NB4 (cell line): ENCODE measurements around the gene SRD5A2.

Experiments
- MYC ChIP-seq: IDR thresholded peaks from 2 replicates; pipeline ENCODE4 v1.6.1; 2011; ENCODE audit warnings: low read depth, low read length
- TF ChIP-seq, protein P1 (sequence below): IDR thresholded peaks from one replicate; pipeline ENCODE4 v1.5.1; 2012; ENCODE audit warnings: low read depth, low read length

DNA sequence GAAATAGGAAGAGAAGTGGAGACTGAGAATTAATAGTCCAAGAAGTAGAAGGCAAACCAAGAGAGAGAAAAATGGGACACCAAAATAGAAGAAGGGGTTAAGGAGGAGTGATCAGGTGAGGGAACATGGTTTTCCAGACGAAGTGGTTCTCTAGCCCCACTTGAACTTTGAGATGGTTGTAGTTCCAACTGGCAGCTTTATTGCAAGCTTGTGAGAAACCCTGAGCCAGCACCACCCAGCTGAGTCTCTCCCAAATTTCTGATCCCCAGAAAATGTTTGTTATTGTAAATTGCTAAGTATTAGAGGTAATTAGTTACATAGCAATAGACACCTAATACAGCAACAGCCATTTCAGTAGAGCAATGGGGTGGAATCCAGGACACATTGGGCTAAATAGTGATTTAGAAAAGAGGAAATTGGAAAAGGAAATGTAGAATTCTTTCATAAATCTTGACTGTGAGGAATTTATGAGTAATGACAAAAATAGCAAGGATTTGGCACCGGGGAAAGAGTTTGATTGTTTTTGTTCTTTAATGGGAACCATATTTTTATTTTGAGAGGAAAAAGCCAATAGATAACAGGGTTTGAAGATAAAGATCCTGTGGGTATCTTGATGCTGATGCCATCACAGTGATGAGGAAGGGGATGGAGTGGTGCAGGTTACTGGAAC, 104.1 kb downstream of the SRD5A2 start:
- TF ChIP-seq, protein P1, sequence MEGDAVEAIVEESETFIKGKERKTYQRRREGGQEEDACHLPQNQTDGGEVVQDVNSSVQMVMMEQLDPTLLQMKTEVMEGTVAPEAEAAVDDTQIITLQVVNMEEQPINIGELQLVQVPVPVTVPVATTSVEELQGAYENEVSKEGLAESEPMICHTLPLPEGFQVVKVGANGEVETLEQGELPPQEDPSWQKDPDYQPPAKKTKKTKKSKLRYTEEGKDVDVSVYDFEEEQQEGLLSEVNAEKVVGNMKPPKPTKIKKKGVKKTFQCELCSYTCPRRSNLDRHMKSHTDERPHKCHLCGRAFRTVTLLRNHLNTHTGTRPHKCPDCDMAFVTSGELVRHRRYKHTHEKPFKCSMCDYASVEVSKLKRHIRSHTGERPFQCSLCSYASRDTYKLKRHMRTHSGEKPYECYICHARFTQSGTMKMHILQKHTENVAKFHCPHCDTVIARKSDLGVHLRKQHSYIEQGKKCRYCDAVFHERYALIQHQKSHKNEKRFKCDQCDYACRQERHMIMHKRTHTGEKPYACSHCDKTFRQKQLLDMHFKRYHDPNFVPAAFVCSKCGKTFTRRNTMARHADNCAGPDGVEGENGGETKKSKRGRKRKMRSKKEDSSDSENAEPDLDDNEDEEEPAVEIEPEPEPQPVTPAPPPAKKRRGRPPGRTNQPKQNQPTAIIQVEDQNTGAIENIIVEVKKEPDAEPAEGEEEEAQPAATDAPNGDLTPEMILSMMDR, result no peak
- TF ChIP-seq MYC, result no peak
